CD4-positive, alpha-beta T cell treated with Interleukin-17A for 1 hour (primary cell): Measurements from ENCODE around the gene DYNLRB1.

Source experiments
- DNase-seq: peaks from one replicate; pipeline ENCODE4 v3.0.0-alpha.2; 2020

DYNLRB1 gene

GRCh38 chr20:34535301-34535840 is 19.1 kb downstream of the DYNLRB1 start:
- no peak for DNase-seq

DNA sequence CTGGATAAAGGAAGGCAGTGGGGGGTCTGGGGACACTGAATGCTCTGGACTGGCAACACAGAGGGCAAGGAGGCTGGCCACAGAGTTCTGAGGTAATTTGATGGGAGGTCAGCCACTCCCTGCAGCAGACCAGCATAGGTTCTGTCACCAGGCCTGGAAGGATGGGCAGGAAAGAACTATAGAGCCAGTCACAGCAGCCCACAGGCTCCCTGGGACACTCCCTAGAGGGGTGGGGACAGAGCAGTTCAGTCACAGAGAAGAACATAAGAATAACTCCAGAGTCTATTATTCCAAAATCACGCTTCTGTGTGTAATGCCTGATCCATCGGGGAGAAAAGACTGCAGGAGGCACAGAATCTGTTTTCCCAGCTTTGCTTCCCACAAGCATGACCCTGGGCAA is 19.6 kb downstream of the DYNLRB1 start:
- DNase-seq: no peak

DNA sequence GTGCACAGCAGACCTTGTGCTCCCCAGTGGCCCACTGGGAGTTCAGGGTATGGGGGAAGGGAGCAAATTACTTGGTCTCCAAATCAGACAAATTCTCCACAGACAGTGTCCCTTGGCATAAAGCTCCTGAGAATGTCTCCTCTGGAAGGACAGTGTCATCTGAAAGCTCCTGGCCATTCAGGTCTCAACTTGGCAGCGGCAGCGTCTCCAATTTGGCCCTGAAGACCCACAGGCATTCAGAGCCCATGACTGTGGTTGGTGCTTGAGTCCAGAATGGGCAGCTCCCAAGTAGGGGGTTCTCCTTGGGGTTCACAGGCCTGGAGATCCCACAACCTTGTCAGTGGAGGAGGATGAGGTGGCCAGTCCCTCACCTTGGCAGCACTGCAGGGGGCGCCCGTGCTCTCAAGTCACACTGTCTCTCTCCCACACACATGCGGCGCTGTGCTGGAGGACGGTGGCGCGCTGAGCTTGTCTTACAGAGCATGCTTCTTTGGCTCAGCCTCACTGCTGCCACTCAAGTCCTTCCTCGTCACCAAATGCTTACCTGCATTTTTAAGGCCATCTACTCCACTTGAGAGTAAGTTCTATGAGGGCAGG is 20.7 kb downstream of the DYNLRB1 start:
- peak; percentile 59 for DNase-seq

DNA sequence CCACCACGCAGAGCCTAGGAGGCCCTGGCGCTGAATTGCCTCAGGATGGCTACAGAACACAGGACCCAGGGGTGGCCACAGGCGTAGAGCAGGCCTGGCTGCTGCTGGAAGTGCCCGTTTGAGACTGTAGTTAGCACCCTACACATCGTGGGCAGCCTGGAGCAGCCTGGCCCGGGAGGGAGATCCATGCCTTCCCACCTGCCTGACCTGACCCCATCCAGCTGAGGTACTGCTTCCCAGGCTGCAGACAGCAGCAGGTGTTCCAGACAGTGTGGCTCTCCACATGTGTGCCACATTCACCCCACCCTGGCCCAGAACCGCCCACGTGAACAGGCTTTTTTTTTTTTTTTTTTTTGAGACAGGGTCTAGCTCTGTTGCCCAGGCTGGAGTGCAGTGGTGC is 21.4 kb downstream of the DYNLRB1 start:
- DNase-seq: no peak

DNA sequence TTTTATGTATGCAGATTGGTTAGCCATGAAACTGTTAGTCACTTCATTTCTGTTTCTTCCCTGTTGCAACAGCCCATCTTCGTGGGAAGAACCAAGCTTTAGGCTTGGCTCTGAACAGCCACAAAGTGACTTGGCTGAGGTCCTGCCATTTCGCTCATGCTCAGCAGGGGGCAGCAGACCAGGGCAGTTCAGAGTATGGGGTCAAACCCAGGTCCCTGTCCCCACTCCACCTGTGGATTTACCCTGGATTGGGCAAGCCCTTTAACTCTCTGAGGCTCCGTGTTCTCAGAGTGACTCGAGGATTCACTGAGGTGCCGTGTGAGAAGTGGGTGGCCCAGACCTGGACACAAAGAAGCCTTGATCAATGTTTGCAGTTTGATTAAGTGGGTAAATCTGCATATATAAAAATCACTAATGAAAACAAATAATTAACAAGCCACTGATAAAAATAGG is 22.5 kb downstream of the DYNLRB1 start:
- DNase-seq: peak; percentile 64

- DNase-seq: no peak
These were observed 23.5 kb downstream of the DYNLRB1 start for GRCh38 chr20:34539756-34540155.

GRCh38 chr20:34540596-34541263 is 24.5 kb downstream of the DYNLRB1 start:
- DNase-seq: no peak

GRCh38 chr20:34541264-34541901 is 25.2 kb downstream of the DYNLRB1 start:
- DNase-seq: peak; percentile 71

DNA sequence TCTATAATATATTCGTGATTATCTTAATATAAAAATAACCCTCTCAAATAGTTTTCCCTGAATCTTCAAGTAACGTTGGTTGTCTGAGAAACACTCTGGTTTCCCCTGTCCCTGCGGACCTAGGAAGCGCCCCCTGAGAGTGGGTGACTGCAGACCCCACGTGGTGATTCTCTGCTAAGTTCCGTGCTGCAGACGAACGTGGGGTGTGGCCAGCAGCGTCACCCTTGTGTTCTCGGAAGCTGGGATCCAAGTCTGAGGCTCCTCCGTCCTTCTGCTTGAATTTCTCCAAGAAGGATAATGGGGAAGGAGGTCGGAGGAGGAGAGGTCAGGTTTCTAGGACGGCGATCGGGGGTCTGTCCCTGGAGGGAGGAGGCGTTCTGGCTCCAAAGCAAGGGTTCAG is 25.7 kb downstream of the DYNLRB1 start:
- DNase-seq: no peak

DNA sequence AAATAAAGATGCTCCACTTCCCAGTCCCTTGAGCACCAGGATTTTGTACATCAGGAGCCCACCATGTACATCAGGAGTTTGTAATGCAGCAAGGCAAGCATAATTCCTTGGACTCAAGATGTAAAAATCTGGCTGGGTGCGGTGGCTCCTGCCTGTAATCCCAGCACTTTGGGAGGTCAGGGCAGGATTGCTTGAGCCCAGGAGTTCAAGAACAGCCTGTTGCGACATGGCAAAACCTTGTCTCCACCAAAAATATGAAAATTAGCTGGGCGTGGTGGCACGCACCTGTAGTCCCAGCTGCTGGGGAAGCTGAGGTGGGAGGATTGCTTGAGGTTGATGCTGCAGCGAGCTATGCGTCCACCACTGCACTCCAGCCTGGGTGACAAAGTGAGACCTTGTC is 26.2 kb downstream of the DYNLRB1 start:
- no peak for DNase-seq

GRCh38 chr20:34543463-34544056 is 27.3 kb downstream of the DYNLRB1 start:
- DNase-seq: no peak

DNA sequence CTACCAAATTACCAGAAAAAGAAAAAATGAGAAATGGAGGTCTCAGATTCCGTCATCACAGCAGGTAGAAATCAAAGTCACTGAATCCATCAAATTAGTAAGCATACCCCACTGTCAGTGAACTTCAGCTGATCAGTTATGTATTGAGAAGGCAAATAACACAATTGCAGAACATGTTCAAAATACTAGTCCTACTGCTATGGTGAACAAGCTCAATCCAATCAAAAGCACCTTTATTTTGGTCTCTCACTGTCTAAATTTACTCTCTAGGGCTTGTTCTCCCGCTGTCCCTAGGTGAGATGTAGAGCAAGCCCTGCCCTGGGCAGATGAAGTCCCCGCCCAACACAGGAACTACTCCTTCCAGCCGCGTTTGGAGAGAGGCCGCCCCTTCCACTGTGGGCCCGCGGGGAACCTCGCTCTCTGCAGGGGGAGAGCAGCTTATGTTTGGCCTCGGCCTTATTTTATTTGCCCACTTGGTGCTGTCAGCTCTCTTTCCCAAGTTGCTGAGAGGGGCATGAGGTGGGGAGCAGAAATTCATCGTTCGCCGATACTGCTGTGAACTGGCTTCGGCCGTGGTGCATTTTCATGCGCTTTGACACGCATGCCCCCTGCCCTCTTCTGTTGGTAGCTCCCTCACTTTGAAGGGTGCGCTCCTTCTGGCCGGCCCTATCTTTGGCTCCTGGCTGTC is 28.0 kb downstream of the DYNLRB1 start:
- peak; percentile 17 for DNase-seq

DNA sequence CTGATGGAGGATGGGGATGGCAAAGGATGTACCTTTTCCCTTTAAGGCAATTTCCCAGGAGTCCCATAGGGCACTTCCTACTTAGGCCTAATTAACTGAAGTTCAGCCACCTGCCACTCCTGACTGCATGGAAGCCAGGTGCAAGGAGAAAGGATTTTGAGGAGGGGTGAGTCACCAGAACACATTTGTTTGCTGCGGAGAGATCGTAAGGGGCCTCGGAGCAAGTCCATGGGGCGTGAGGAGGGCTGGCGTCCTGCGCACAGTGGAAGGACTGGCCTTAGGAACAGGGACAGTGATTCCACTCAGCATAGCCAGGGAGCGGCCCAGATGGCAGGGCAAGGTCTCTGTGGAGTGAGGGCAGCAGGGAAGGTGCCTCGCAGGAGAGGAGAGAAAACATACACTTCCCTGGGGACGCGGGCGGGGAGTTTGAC is 30.5 kb downstream of the DYNLRB1 start:
- DNase-seq: no peak

DNA sequence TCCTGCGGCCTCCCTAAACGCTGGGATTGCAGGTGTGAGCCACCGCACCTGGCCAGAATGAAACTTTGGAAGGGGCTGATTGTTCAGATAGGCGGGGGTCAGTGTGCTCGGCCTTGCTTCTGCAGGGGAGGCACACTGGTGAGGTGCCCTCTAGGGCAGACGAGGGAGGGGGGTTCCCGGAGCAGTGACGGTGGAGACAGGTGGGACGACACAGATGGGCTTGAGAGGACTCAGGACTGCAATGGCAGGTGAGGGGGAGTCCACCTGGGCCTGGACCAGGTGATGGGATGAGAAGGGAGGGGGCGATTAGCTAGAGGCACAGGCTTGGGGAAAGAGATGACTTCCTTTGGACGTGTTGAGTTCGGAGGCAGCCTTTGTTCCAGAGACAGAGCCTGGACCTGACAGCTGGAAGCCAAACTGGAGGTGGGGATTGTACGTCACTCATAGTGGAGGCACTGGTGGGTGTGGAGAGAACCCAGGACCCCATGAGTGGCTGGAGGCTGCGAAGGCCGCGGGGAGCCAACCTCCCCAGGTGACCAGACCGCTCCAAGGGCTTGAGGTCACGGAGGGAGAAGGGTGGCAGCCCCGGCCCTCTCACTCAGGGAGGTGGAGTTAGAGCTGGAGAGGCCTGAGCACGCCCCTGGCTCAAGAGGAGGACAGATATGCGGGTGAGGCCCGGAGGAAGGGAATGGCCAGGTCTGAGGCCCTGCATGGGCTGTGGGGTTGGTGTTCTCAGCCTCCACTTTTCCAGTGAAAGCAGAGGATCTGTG is 31.8 kb downstream of the DYNLRB1 start:
- no peak for DNase-seq

GRCh38 chr20:34549291-34549928 is 33.2 kb downstream of the DYNLRB1 start:
- peak; percentile 24 for DNase-seq

GRCh38 chr20:34549929-34550305 is 33.7 kb downstream of the DYNLRB1 start:
- DNase-seq: no peak

DNA sequence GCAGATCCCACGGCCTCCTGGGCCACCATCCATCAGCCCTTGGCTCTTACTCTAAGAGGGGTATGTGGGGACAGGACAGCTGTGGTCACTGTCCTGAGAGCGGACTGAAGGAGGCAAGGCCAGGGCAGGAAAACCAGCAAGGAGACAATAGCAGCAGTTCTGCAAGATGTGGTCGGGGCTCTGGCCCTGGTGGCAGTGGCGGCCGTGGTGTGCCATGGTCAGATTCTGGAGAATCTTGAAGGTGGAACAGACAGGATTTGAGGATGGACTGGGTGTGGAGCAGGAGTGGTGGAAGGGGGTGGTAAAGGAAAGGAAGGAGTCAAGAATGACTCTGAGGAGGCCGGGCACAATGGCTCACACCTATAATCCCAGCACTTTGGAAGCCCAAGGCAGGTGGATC is 36.3 kb downstream of the DYNLRB1 start:
- DNase-seq: no peak

- DNase-seq: no peak
These were observed 37.2 kb downstream of the DYNLRB1 start for GRCh38 chr20:34553366-34553867.

GRCh38 chr20:34557936-34558319 is 41.7 kb downstream of the DYNLRB1 start:
- DNase-seq: no peak

- peak; percentile 97 for DNase-seq
These were observed 42.3 kb downstream of the DYNLRB1 start, which contains the start of gene MAP1LC3A for GRCh38 chr20:34558320-34559218. Gene MAP1LC3A (plus strand): TSS chr20:34558718. CDS start chr20:34558869, 151 bp downstream.
